ENCODE data around the gene ZNF543.

DNA sequence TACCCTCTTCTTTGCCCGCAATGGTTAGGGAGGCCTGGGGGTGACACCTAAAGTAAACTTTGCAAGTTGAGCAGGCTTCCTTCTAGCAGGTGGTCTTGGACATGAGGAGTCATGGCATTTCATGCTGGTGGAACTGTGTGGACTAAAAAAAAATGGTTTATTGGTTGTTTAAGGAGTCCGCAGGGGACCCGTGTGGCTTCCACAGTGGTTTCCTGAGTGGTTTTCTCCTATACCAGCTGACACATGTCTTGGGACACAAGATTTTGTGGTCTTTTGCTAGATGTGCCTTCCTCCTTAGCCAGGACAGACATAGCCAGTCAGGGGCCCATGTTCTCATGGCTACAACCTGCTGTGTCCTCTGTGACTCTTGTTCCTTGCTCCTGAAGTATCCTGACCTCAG is 1.5 kb downstream of the ZNF543 start:
- TF ChIP-seq, protein P1, sequence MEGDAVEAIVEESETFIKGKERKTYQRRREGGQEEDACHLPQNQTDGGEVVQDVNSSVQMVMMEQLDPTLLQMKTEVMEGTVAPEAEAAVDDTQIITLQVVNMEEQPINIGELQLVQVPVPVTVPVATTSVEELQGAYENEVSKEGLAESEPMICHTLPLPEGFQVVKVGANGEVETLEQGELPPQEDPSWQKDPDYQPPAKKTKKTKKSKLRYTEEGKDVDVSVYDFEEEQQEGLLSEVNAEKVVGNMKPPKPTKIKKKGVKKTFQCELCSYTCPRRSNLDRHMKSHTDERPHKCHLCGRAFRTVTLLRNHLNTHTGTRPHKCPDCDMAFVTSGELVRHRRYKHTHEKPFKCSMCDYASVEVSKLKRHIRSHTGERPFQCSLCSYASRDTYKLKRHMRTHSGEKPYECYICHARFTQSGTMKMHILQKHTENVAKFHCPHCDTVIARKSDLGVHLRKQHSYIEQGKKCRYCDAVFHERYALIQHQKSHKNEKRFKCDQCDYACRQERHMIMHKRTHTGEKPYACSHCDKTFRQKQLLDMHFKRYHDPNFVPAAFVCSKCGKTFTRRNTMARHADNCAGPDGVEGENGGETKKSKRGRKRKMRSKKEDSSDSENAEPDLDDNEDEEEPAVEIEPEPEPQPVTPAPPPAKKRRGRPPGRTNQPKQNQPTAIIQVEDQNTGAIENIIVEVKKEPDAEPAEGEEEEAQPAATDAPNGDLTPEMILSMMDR (IDR thresholded peaks at IDR 0.05; ENCODE audit: poor library complexity), result no peak
- TF ChIP-seq EZH2 (IDR thresholded peaks at IDR 0.05; ENCODE audit: borderline replicate concordance), result no peak

Measured in hepatocyte (in vitro differentiated cells).